Nephron (organoid): ENCODE data around the gene PACS1.

Source experiments
- H3K27ac Mint-ChIP-seq, 3 experiments: 2 replicates each; pipeline ENCODE4 v1.8.0; 2020; ENCODE audit warnings: mixed read lengths in 3 of 3, mild to moderate bottlenecking in 2 of 3, moderate library complexity in 1 of 3
- H3K27me3 Mint-ChIP-seq: 2 replicates; pipeline ENCODE4 v1.8.0; 2021; ENCODE audit warnings: low read depth, mild to moderate bottlenecking, moderate library complexity, mixed read lengths
- H3K36me3 Mint-ChIP-seq: 2 replicates; pipeline ENCODE4 v1.8.0; 2020; ENCODE audit warnings: low read depth, mixed read lengths
- H3K4me1 Mint-ChIP-seq: 2 replicates; pipeline ENCODE4 v1.8.0; 2020; ENCODE audit warnings: mixed read lengths
- H3K4me3 Mint-ChIP-seq, 3 experiments: 2 replicates each; pipeline ENCODE4 v1.8.0; 2020; ENCODE audit warnings: mild to moderate bottlenecking in 3 of 3, mixed read lengths in 3 of 3, moderate library complexity in 2 of 3
- H3K9me3 Mint-ChIP-seq: 2 replicates; pipeline ENCODE4 v1.8.0; 2020; ENCODE audit warnings: mixed read lengths
- CTCF ChIP-seq, 3 experiments: fragments of 200-600 bp; sonication (generic); IDR thresholded peaks; one replicate each; pipeline ENCODE4 v1.5.0; 2021; ENCODE audit warnings: antibody characterized with exemption in 3 of 3; ENCODE audit not compliant: unreplicated experiment in 3 of 3

Gene PACS1

GRCh38 chr11:66192181-66192863 is 122.2 kb downstream of the PACS1 start:
- Mint-ChIP-seq H3K4me1 (no peaks in the 10 kb centered on the region), H3K4me3 (no peak overlapping the region), H3K27me3 (no peaks in the 10 kb centered on the region), H3K9me3 (peaks cover 7% of the 10 kb centered on the region), H3K36me3 (peaks cover 21% of the 10 kb centered on the region), H3K27ac (peak overlapping the region in 2 of 3 experiments; percentile 58 to 59)
- TF ChIP-seq CTCF (IDR thresholded peaks at IDR 0.05; ENCODE audit: unreplicated experiment in 3 of 3) = no peak

GRCh38 chr11:66194391-66194790 is 124.3 kb downstream of the PACS1 start:
- Mint-ChIP-seq H3K36me3 (peaks cover 23% of the 10 kb centered on the region), H3K4me1 (no peaks in the 10 kb centered on the region), H3K9me3 (peaks cover 8% of the 10 kb centered on the region), H3K4me3 (no peak overlapping the region), H3K27me3 (no peaks in the 10 kb centered on the region), H3K27ac (no peak overlapping the region)
- TF ChIP-seq CTCF (IDR thresholded peaks at IDR 0.05; ENCODE audit: unreplicated experiment in 3 of 3) = no peak

- peaks cover 17% of the 10 kb centered on the region for H3K9me3 Mint-ChIP-seq
- no peak overlapping the region for H3K27ac Mint-ChIP-seq
- H3K36me3 Mint-ChIP-seq = peaks cover 34% of the 10 kb centered on the region
- no peak overlapping the region for H3K4me3 Mint-ChIP-seq
- no peaks in the 10 kb centered on the region for H3K4me1 Mint-ChIP-seq
- H3K27me3 Mint-ChIP-seq = no peaks in the 10 kb centered on the region
- no peak for TF ChIP-seq CTCF (IDR thresholded peaks at IDR 0.05; ENCODE audit: unreplicated experiment in 3 of 3)
Measured at GRCh38 chr11:66195867-66196266, 125.8 kb downstream of the PACS1 start.

- Mint-ChIP-seq H3K4me1 (no peaks in the 10 kb centered on the region), H3K36me3 (peaks cover 43% of the 10 kb centered on the region), H3K27ac (no peak overlapping the region), H3K9me3 (peaks cover 43% of the 10 kb centered on the region), H3K27me3 (no peaks in the 10 kb centered on the region), H3K4me3 (no peak overlapping the region)
- no peak for TF ChIP-seq CTCF (IDR thresholded peaks at IDR 0.05; ENCODE audit: unreplicated experiment in 3 of 3)
Measured at GRCh38 chr11:66203847-66204246, 133.8 kb downstream of the PACS1 start.

- Mint-ChIP-seq H3K4me1 (no peaks in the 10 kb centered on the region), H3K36me3 (peaks cover 43% of the 10 kb centered on the region), H3K9me3 (peaks cover 40% of the 10 kb centered on the region), H3K4me3 (no peak overlapping the region), H3K27me3 (no peaks in the 10 kb centered on the region), H3K27ac (no peak overlapping the region)
- TF ChIP-seq CTCF (IDR thresholded peaks at IDR 0.05; ENCODE audit: unreplicated experiment in 3 of 3) = no peak
Measured at GRCh38 chr11:66204412-66204811, 134.3 kb downstream of the PACS1 start.

- no peaks in the 10 kb centered on the region for H3K27me3 Mint-ChIP-seq
- H3K9me3 Mint-ChIP-seq = peaks cover 17% of the 10 kb centered on the region
- no peak overlapping the region for H3K4me3 Mint-ChIP-seq
- no peaks in the 10 kb centered on the region for H3K4me1 Mint-ChIP-seq
- TF ChIP-seq CTCF (IDR thresholded peaks at IDR 0.05; ENCODE audit: unreplicated experiment in 3 of 3) = no peak
- no peak overlapping the region for H3K27ac Mint-ChIP-seq
- peaks cover 24% of the 10 kb centered on the region for H3K36me3 Mint-ChIP-seq
Measured at GRCh38 chr11:66207816-66208215, 137.7 kb downstream of the PACS1 start.
